ENCODE data around the gene SPDL1.
A peak's percentile ranks its signal among the peaks of the same experiment; 100 is the strongest.
"Not testable (repeated sequence)": the region's sequence is repeated elsewhere in the genome, so short reads cannot be mapped to it uniquely, and the experiment has no call there.

The SPDL1 gene

GRCh38 chr5:169577951-169578350, 5.6 kb upstream of the SPDL1 start:
- no peak for DNase-seq

- no peak for DNase-seq
Measured at GRCh38 chr5:169580964-169581363, 2.6 kb upstream of the SPDL1 start.

- DNase-seq: peak; percentile 25
Measured at GRCh38 chr5:169581580-169582227, 1.9 kb upstream of the SPDL1 start.

- DNase-seq: no peak
Measured at GRCh38 chr5:169583101-169583423, 511 bp upstream of the SPDL1 start.

GRCh38 chr5:169584998-169585451, 1.5 kb downstream of the SPDL1 start:
- DNase-seq: no peak

GRCh38 chr5:169590602-169591001, 7.0 kb downstream of the SPDL1 start:
- DNase-seq: no peak

GRCh38 chr5:169591636-169592035, 8.1 kb downstream of the SPDL1 start:
- DNase-seq: no peak

GRCh38 chr5:169592937-169593650, 9.5 kb downstream of the SPDL1 start:
- DNase-seq: no peak

GRCh38 chr5:169595172-169595820, 11.7 kb downstream of the SPDL1 start:
- no peak for DNase-seq

- DNase-seq: no peak
Measured at GRCh38 chr5:169599451-169599850, 15.9 kb downstream of the SPDL1 start.

GRCh38 chr5:169602535-169602934, 19.0 kb downstream of the SPDL1 start:
- no peak for DNase-seq

- no peak for DNase-seq
Measured at GRCh38 chr5:169606279-169606678, 22.7 kb downstream of the SPDL1 start.

- DNase-seq: no peak
Measured at GRCh38 chr5:169607882-169608281, 24.3 kb downstream of the SPDL1 start.

GRCh38 chr5:169609716-169610115, 26.1 kb downstream of the SPDL1 start:
- DNase-seq: no peak

GRCh38 chr5:169610606-169611005, 27.0 kb downstream of the SPDL1 start:
- DNase-seq: no peak

GRCh38 chr5:169615561-169615960, 32.0 kb downstream of the SPDL1 start:
- DNase-seq: no peak

- not testable (repeated sequence) for DNase-seq
Measured at GRCh38 chr5:169624307-169624706, 40.7 kb downstream of the SPDL1 start.

- DNase-seq: no peak
Measured at GRCh38 chr5:169626779-169627178, 43.2 kb downstream of the SPDL1 start.

GRCh38 chr5:169627551-169627950, 44.0 kb downstream of the SPDL1 start:
- DNase-seq: no peak

GRCh38 chr5:169628892-169629291, 45.3 kb downstream of the SPDL1 start:
- no peak for DNase-seq

GRCh38 chr5:169629847-169630548, 46.4 kb downstream of the SPDL1 start:
- DNase-seq: no peak

GRCh38 chr5:169631360-169631759, 47.8 kb downstream of the SPDL1 start:
- DNase-seq: no peak

- no peak for DNase-seq
Measured at GRCh38 chr5:169632946-169633345, 49.4 kb downstream of the SPDL1 start.

GRCh38 chr5:169634606-169635005, 51.0 kb downstream of the SPDL1 start:
- no peak for DNase-seq

Measured in CD4-positive, alpha-beta T cell treated with Interleukin-15 for 1 hour (primary cell).